Airway epithelial cell (primary cell): ENCODE data around the gene ACTN2. TPM values are rescaled to one million over a fixed set of nuclear protein-coding genes. Genes with fewer than 3 reads are reported as not detected.

ENCODE experiments used
- total RNA-seq: library from RNA; depleted of rRNA; stranded (reverse); fragments of >200 nt; gene quantifications from 2 replicates; pipeline ENCODE4 v1.2.3, GENCODE V29; 2015

The ACTN2 gene
- total RNA-seq = not detected in 2 replicates

GRCh38 chr1:236685917-236686814 is at the start of gene ACTN2:
Gene ACTN2 (plus strand): TSS chr1:236686499. CDS start chr1:236686674, 175 bp downstream.

DNA sequence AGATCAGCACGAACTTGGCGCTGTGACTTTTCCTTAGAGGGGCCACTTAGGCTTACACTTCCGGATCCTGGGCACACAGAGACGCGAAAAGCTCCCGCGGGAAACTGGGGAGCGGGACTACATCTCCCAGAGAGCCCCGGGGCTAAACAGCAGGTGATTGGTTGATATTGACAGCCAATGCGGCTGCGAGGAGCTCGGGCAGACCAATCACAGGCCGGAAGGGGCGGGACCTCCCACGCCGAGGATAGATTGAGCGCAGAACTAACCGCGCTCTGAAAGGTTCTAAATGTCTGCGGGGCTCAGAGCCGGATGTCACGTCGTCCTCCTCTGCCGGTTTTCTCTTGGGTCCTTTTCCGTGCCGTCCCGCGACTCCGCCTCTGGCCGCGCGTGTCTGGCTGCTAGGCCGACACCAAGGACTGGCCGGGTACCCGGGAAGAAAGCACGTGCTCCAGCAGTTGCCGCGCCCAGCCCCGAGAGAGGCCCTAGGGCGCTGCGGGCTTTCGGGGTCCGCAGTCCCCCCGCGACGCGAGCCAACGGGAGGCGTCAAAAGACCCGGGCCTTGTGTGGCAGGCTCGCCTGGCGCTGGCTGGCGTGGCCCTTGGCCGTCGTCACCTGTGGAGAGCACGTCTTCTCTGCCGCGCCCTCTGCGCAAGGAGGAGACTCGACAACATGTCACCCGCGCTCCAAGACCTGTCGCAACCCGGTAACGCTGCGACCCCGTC is 108.9 kb downstream of the ACTN2 start, which contains the start of gene MTR:
Gene MTR (plus strand): TSS at position 258 of the 722 bp plus-strand sequence. CDS start 412 bp downstream, at position 670.

Other genes starting within 250 kb of the ACTN2 start
- gene LGALS8, start 162.5 kb upstream of the ACTN2 start, total RNA-seq = 43.5 and 45.2 TPM in 2 replicates
- 12.5 and 19.5 TPM in 2 replicates for gene HEATR1, start 82.0 kb upstream of the ACTN2 start, total RNA-seq
- gene MTR, start 108.8 kb downstream of the ACTN2 start, total RNA-seq = 9.2 and 11.0 TPM in 2 replicates